ENCODE results near the gene CCL22. TPM values are rescaled to one million over a fixed set of nuclear protein-coding genes. Genes with fewer than 3 reads are reported as not detected.

CCL22 gene
- total RNA-seq, 1 donor from 2014 or later = not detected

GRCh38 chr16:57355898-57356414, 2.6 kb upstream of the CCL22 start:
- DNase-seq (ENCODE audit: low spot score) = peak; percentile 25
- H3K27ac Mint-ChIP-seq (ENCODE audit: unreplicated experiment) = no peak overlapping the region
- H3K4me3 Mint-ChIP-seq (ENCODE audit: unreplicated experiment) = no peak overlapping the region
- peaks cover 20% of the 10 kb centered on the region for H3K27me3 Mint-ChIP-seq (ENCODE audit: low read depth)
- H3K9me3 Mint-ChIP-seq (ENCODE audit: low read depth) = no peaks in the 10 kb centered on the region
- H3K4me1 Mint-ChIP-seq (ENCODE audit: low read depth) = no peaks in the 10 kb centered on the region
- no peak for TF ChIP-seq CTCF (IDR thresholded peaks at IDR 0.05)
- peaks cover 3% of the 10 kb centered on the region for H3K36me3 Mint-ChIP-seq (ENCODE audit: low read depth)

- peak; percentile 28 for DNase-seq (ENCODE audit: low spot score)
- Mint-ChIP-seq H3K27me3 (ENCODE audit: low read depth) (peaks cover 20% of the 10 kb centered on the region), H3K4me1 (ENCODE audit: low read depth) (no peaks in the 10 kb centered on the region), H3K9me3 (ENCODE audit: low read depth) (no peaks in the 10 kb centered on the region), H3K27ac (ENCODE audit: unreplicated experiment) (no peak overlapping the region), H3K36me3 (ENCODE audit: low read depth) (peaks cover 3% of the 10 kb centered on the region), H3K4me3 (ENCODE audit: unreplicated experiment) (no peak overlapping the region)
- no peak for TF ChIP-seq CTCF (IDR thresholded peaks at IDR 0.05)
Measured at GRCh38 chr16:57356547-57356946, 2.0 kb upstream of the CCL22 start.

- Mint-ChIP-seq H3K4me1 (ENCODE audit: low read depth) (no peaks in the 10 kb centered on the region), H3K4me3 (ENCODE audit: unreplicated experiment) (no peak overlapping the region), H3K36me3 (ENCODE audit: low read depth) (peaks cover 3% of the 10 kb centered on the region), H3K9me3 (ENCODE audit: low read depth) (no peaks in the 10 kb centered on the region), H3K27me3 (ENCODE audit: low read depth) (peaks cover 13% of the 10 kb centered on the region), H3K27ac (ENCODE audit: unreplicated experiment) (peak overlapping the region; percentile 5)
- TF ChIP-seq CTCF (IDR thresholded peaks at IDR 0.05) = no peak
- DNase-seq (ENCODE audit: low spot score) = peak; percentile 68
Measured at GRCh38 chr16:57357330-57358085, 1.1 kb upstream of the CCL22 start.

- Mint-ChIP-seq H3K9me3 (ENCODE audit: low read depth) (no peaks in the 10 kb centered on the region), H3K27me3 (ENCODE audit: low read depth) (peaks cover 12% of the 10 kb centered on the region), H3K4me1 (ENCODE audit: low read depth) (no peaks in the 10 kb centered on the region), H3K27ac (ENCODE audit: unreplicated experiment) (peak overlapping the region; percentile 5), H3K4me3 (ENCODE audit: unreplicated experiment) (no peak overlapping the region), H3K36me3 (ENCODE audit: low read depth) (peaks cover 3% of the 10 kb centered on the region)
- TF ChIP-seq CTCF (IDR thresholded peaks at IDR 0.05) = no peak
- DNase-seq (ENCODE audit: low spot score) = no peak
Measured at GRCh38 chr16:57358086-57358420, 530 bp upstream of the CCL22 start.

- Mint-ChIP-seq H3K4me1 (ENCODE audit: low read depth) (no peaks in the 10 kb centered on the region), H3K27me3 (ENCODE audit: low read depth) (peaks cover 23% of the 10 kb centered on the region), H3K36me3 (ENCODE audit: low read depth) (peaks cover 3% of the 10 kb centered on the region), H3K4me3 (ENCODE audit: unreplicated experiment) (no peak overlapping the region), H3K9me3 (ENCODE audit: low read depth) (no peaks in the 10 kb centered on the region), H3K27ac (ENCODE audit: unreplicated experiment) (no peak overlapping the region)
- peak; percentile 82 for DNase-seq (ENCODE audit: low spot score)
- TF ChIP-seq CTCF (IDR thresholded peaks at IDR 0.05) = no peak
Measured at GRCh38 chr16:57360321-57360935, 1.8 kb downstream of the CCL22 start.

Measured in chondrocyte (in vitro differentiated cells).